Stimulated activated CD4-positive, alpha-beta T cell treated with anti-CD3 and anti-CD28 coated beads, Interleukin-1b, Interleukin-23, amount 100 ng/mL, for 48 hours (primary cell): ENCODE data around the gene CISD1.

Source experiments
- DNase-seq: peaks from one replicate; pipeline ENCODE4 v3.0.0-alpha.2; 2020

The CISD1 gene

DNA sequence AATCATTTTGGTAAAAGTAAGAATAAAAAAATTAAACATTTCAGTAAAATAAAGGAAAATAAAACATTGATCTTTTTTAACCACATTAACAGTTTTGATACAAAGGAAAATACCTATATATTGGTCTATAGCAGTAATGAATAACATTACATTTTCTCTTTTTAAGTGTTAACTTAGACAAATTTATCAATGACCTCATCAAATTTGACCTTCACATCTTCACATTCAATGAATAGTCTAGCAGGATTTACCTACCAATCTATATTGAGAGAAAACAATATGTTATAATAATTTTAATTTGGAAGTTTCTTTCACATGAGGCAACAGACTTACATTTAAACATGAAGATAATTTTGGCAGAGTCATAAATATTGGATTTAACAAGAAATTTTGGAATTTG lies 47.9 kb downstream of the CISD1 start:
- no peak for DNase-seq

DNA sequence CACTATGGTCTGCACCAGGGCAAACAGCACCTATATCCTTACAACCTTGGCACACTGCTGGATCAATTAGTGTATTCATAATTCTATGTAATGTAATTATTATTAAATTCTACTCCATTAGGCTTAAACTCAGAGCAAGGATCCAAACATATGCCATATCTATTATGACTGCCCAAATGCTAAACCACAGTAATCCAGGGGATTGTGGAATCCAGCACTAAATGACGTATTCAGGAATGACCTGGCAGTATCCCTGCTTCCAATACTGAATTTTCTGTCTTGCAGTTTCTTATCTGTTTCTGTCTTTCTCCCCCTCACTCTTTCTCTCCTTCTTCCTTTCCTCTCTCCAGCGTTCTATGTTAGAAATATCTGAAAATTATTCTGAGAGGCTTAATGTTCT lies 49.4 kb downstream of the CISD1 start:
- DNase-seq, result no peak

DNA sequence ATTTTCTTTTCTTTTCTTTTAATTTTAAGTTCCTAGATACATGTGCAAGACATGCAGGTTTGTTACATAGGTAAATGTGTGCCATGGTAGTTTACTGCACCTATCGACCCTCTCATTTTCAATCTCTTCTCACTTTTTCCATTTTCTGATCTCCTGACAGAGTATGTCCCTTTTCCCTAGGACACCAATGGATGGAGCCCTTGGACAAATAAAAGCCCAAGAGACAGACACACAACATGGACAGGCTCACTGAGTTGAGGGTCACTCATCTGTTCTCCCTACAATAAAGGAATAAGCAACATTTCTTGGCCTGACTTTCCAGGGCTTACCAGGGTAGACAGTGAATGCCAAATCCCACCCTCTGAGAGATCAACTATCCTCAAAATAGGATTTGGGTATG lies 50.6 kb downstream of the CISD1 start:
- DNase-seq, result no peak

DNA sequence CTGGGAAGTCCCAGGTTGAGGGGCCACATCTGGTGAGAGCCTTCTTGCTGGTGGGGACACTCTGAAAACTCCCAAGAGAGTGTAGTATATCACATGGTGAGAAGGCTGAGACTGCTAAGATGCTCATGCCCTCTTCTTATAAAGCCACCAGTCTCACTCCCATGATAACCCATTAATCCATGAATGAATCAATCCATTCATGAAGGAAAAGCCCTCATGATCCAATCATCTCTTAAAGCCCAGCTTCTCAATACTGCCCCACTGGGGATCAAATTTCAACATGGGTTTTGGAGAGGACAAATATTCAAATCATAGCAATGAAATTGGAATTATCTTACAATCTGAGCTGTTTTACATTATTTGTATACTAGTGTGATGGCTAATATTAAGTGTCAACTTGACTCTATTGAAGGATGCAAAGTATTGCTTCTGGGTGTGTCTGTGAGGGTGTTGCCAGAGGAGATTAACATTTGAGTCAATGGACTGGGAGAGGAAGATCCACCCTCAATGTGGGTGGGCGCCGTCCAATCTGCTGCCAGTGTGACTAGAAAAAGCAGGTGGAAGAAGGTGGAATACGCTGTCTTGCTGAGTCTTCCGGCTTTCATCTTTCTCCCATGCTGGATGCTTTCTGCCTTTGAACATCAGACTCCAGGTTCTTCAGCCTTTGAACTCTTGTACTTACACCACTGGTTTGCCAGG lies 51.5 kb downstream of the CISD1 start:
- no peak for DNase-seq

DNA sequence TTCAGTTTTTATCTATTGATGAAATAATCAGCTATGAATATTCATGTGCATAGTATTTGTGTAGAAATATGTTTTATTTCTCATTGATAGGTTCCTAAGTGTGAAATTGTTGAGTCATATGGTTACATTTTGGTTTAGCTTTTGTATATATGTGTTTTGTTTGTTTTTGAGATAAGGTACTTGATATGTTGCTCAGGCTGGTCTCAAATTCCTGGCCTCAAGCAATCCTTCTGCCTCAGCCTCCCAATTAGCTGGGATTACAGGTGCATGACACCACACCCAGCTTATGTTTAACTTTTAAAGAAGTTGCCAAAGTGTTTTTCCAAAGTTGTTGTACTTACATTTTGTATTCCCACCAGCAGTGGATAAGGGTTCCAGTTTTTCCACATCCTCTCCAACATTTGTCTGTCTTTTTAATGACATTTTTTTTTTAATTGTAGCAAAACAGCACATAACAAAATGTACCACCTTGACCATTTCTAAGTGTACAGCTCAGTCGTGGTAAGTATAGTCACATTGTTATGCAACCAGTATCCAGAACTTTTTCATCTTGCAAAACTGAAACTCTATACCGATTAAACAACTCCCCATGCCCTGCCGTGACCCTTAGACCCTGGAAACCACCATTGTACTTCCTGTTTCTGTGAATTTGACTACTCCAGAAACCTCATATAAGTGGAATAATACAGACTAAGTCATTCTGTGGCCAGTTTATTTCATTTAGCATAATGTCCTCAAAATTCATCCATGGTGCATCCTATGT lies 53.3 kb downstream of the CISD1 start:
- no peak for DNase-seq

DNA sequence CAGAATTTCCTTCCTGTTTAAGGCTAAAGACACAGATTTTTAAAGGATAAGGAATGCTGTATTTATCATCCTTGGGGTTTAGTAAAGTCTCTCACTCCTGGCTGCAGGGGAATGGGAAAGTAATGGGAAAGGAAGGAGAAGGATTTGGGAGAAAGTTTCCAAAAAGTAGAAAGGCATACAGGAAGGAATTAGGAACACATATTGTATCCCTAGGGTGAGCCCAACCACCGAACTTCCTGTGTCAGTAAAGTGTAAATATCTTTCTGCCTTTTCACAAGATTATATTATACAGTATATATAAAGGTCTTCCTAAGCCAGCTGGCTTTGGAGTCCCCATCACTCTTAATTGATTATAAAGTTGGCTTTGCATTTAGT lies 53.9 kb downstream of the CISD1 start:
- DNase-seq, result no peak

DNA sequence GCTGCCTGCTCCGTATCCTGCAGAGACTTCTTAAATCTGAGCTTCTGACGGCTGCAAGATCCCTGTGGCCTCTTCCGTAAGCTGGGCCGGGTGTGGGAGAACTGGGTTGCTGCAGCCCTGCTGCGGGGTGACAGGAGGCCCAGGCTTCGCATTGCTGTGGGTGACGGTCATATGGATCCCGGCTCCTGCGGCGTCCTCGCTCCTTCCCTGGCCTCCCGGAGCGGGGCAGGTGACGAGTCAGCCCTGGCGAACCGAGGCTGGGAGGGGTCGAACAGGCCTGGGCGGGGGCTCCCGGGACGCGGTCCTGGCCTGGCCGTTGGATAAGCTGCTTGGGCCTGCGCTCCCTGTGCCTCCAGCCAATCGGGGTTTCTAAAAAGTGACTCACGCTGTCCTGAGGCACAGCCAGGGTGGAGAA lies 58.0 kb downstream of the CISD1 start:
- DNase-seq, result no peak

DNA sequence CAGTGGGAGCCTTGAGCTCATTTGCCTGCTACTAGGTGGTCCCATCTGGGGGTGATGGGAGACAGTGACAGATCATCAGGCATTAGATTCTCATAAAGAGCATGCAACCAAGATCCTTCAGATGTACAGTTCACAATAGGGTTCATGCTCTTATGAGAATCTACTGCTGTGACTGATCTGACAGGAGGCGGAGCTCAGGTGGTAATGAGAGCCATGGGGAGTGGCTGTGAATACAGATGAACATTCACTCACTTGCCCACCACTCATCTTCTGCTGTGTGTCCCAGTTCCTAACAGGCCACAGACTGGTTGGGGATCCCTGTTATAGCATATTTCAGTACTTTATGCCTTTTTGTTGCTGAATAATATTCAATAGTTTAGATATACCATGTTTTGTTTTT lies 59.3 kb downstream of the CISD1 start:
- DNase-seq, result no peak

DNA sequence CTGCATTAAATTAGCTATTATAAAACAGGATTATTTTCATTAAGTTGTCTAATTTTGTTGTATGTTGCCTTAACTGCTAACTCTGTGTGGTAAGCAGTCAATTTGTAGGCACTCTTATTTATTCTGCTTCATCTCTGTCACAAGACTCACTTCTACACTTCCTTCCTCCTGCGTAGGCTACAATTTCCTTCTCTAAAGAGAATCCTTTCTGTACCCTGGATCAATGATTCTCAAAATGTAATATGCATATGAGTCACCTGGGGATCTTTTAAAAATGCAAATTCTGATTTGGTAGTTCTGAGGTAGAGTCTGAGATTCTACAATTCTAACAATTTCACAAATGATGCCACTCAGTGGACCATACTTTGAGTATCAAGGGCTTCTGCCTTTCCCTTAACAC lies 61.5 kb downstream of the CISD1 start:
- no peak for DNase-seq

DNA sequence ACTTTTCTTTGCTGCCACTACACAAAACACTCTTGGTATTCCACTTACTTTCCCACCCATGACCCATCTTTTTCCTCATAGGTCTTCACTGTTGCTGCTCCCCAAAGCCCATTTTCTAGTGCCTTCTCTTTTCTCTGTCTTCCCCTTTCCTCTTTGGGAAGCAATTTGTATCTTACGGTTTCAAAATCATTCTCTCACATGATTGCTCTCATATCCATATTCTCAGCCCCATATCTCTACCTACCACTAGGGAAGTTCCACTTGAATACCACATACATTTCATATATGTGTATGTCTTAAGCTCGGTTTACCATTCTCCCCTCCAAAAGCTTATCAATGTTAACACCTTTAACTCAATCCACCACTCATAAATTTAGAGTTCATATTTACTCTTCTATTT lies 62.7 kb downstream of the CISD1 start:
- no peak for DNase-seq

DNA sequence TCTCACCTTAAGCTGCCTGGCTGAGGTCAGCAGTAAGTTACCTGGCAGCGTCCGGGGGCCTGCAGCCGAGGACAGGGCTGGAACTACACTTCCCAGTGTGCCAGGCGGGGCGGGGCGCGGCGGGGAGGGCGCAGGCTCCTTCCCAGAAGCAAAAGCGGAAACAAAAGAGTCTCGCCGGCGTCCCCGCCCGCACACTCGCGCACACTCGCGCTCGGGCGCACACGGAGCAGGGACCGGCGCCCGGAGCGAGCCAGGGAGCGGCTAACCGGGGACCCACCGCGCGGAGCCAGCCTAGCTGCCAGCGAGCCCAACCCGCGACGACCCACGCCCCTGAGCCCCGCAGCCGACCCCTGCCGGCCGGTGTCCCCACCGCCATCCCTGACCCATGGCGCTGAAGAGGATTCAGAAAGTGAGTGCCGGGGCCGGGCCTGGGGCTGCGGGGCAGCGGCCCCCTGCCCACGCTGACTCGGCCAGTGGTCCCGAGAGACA lies 65.9 kb downstream of the CISD1 start, which contains the start of gene UBE2D1:
TSS of gene UBE2D1 (plus strand) at position 190 of the 489 bp plus-strand sequence. CDS start at position 386, 196 bp downstream.
- peak; percentile 82 for DNase-seq

DNA sequence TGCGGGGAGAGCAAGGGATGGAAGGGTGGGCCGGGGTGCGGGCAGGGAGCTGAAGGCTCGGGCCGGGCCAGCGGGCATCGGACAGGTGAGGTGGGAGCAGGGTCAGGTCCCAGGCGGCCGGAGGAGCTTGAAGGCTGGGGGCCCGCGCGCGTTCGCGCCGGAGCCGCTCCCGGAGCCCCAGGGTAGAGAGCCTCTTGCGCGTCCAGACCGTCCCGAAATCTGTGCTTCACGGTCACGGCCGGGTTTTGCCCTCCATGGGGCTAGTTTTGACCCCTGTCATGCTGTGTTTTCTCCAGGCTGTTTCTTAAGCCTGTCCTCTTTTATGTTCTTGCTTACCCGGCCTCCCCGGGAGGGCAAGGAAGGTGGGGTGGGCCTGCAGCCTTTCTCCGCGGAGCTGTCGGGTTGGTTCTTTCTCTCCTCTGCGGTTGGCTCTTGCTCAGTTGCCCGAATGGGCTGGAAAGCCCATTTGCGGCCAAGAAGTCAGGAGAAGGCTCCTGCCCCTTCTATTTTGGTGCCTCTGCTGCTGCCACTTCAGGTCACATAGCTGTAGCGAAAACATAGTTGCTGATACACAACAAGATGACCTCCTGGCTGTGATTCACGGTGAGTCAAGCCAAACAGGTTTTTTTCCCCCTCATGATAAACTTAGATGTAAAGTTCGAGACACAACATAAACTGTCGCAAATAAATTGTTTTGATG lies 66.5 kb downstream of the CISD1 start:
- DNase-seq, result peak; percentile 5

DNA sequence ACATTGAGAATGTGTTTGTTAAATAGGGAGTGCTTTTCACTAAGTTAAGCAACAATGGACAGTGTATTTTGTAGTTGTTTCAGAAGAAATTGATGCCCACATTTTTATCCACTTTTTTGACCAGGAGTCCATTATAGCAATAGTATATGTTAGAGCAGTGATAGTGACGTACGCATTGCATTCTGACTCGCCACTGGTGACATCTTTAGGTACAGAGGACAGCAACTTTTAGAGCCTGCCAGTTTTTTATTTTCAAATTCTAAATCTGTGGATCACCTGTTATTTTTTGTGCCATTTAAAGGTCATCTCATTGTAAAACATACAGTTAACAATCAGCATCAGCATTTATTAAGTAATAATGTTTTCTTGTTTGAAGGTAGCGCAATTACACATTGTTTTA lies 67.3 kb downstream of the CISD1 start:
- DNase-seq, result no peak
